GM12878 (cell line): Measurements from ENCODE around the gene ZNF771.

Experiments
- MYC ChIP-seq: IDR thresholded peaks from 2 replicates; pipeline ENCODE4 v1.6.1; 2011; ENCODE audit warnings: mild to moderate bottlenecking, low read length, moderate library complexity, inconsistent platforms; ENCODE audit not compliant: insufficient read depth, insufficient replicate concordance, insufficient read length, severe bottlenecking
- ZBTB33 ChIP-seq: fragments of 450-650 bp; IDR thresholded peaks from 2 replicates; pipeline ENCODE4 v1.6.1; 2017; ENCODE audit warnings: mild to moderate bottlenecking

- TF ChIP-seq ZBTB33, result no peak
- no peak for TF ChIP-seq MYC
Observed at GRCh38 chr16:30376461-30376902, 30.9 kb upstream of the ZNF771 start.
